Activated T-cell treated with anti-CD3 and anti-CD28 coated beads, Interleukin-2, amount 50 U/mL, for 48 hours (primary cell): Measurements from ENCODE around the gene DNMT3A.

Experiments
- DNase-seq, 2 experiments: peaks; one replicate each; pipeline ENCODE4 v3.0.0-alpha.2; 2020

DNMT3A gene

DNA sequence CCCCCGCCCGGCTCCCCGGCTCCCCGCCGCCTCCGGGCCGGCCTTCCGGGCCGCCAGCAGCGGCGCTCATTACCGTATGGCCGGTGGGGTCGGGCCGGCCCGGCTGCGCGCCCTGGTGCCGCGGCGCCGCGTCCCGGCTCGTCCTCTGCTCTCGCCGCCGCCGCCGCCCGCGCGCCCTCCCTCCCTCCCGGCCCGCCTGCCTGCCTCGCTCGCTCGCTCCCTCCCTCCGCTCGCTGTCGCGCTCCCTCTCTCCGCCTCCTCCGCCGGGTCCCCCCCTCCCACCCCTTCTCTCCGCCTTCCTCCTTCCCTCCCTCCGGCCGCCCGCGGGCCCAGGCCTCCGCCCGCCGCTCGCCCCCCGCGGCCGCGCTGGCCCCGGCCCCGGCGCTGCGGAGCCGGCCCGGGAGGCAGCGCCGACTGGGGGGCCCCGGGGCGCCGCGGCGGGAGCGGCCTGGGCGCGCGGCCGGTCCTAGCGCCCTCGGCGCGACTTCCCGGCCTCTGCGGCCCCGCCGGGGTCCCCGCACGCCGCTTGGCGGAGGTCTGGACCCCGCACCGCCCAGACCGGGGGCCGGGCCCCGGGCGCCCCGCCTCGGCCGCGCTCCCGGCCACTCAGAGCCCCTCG lies at the start of gene DNMT3A:
DNMT3A (minus strand) TSS at position 173 of the 619 bp plus-strand sequence. CDS start 27,941 bp downstream, outside the sequence.
- DNase-seq: peak; percentile 52 to 72

DNA sequence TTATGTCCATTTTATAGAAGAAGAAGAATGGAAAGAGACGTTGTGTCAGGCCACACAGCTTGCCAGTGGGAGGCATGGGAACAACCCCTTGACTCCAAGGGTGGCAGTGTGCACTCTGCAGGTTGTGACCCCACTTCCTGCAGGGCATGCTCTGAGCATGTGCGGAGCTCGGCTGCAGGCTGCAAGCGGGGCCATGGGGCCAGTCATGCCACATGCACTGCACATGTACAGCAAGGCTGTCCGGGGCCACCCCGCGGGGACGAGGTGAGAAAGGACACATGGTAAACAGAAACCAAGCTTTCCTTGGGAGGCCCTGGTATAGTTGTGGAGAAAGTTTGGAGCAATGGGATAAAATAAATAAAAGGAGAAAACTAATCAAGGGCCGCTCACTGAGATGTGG lies 47.4 kb upstream of the DNMT3A start:
- DNase-seq: no peak

DNA sequence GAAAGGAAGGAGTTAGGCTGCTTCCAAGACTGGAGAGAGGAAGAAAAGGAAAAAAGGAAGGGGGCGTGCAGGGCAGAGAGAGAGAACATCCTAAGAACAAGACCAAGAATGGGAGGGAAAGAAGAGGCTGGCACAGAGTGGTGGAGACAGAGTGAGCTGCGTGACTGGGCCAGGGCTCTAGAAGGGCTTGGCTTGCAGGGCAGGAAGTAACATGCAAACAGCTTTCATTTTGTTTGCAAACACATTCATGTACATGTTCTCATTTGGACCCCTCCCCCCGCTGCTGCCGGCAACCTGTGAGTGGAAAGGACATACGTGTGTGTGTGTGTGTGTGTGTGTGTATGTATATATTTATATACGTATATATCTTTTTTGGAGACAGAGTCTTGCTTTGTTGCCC lies 46.8 kb upstream of the DNMT3A start:
- DNase-seq: no peak

GRCh38 chr2:25387876-25388449 lies 46.2 kb upstream of the DNMT3A start:
- peak in 1 of 2 experiments; percentile 6 for DNase-seq

DNA sequence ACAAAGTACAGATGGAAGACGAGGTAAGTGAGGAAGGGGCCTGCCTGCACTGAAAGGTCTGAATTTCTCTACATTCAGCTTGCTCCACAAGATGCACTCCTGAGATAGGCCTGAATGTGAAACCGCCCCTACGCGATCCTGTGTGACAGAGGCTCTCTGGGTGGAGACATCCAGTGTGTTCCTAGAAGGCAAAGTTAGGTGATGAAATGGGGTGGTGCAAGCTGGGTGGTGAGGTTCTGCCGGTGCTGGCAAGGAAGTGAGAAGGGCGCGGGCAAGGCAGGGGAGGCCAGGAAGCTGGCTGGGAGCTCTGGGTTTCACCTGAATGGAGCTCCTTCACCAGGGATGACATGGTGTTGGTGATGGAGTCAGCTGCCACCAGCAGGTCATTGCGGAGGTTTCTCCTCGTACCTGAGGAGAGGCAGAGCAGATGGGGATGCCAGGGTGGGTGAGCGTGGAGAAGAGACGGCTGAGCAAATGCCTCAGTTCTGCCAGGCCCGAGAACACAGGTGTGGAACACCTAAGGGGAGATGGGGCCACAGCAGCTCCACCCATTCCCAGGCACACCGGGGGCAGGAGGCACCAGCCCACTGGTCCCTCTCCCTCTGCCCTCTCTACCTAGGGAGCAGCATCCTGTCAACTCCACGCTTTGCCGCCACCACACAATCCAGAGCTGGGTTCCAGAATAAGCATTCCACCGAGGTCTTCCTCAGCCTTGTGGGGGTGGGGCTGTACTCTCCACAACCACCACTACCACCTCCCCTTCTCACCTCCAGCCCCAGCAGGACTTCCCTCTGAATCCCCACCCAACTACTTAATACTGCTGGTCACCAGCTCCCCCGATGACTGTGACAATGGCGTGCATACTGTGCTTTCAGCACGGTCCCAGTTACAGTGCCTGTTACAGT lies 45.5 kb upstream of the DNMT3A start:
- DNase-seq: peak in 1 of 2 experiments; percentile 11

DNA sequence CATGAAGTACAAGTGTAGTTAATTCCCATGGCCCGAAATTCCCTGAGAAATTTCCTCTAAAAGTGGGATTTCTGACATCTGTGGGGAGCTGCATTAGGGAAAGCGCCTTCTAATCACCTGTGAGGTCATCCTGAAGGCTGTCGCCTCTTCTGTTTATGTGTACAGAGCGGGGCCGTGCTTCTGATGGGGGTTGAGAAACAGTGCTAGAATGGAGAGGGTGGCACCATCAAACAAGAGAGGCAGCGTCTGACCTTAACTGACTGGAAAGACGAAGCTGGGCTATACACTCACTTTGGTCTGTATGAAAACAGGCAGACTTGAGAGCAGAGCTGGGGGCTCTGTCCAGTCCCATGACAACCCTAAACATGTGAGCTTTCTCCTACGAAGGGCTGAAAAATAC lies 44.2 kb upstream of the DNMT3A start:
- DNase-seq: peak in 1 of 2 experiments; percentile 5

GRCh38 chr2:25383806-25384205 lies 42.1 kb upstream of the DNMT3A start:
- DNase-seq: peak; percentile 13

DNA sequence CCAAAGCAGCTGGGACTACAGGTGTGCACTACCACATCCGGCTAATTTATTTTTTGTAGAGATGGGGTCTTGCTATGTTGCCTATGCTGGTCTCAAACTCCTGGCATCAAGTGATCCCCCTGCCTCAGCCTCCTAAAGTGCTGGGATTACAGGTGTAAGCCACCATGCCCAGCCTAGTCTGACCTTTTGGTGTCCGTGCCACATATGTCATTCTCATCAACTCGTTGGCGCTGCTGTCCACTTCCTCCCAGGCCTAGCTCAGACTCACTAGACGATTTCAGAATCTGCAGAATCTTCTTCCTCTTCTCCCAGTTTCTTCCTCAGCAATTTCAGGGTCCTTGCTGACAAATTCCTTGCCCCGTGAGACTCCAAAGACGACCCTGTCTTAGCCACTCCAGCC lies 39.8 kb upstream of the DNMT3A start:
- DNase-seq: no peak

DNA sequence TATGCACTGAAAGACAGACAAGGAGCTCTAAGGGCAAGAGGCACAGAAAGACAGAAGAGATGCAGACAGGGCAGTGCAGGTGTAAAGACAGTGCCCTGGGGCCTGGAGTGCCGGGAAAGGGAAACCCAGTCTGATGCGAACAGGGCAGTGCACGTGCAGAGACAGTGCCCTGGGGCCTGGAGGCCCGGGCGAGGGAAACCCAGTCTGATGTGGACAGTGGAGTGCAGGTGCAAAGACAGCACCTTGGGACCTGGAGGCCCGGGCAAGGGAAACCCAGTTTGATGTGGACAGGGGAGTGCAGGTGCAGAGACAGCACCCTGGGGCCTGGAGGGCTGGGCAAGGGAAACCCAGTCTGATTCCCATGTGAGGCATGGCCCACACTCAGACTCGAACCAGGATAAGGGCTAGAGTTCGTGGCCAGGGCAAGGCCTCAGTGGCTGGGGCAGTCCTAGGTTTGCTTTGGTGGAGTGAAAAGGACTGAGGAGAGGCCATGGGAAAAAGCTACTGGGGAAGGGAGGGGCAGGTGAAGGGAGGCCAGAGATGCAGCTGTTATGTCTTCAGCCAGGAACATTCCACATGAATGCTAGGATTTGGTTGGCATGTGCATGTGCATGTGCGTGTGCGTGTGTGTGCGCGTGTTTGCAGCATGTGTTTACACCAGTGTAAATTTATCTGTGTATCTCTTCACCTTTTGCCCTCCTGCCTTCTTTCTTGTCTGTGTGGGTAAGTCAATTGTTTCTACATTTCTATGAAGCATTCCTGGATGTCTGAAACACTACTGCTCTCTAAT lies 39.1 kb upstream of the DNMT3A start:
- no peak for DNase-seq

GRCh38 chr2:25380023-25380422 lies 38.3 kb upstream of the DNMT3A start:
- DNase-seq: no peak

DNA sequence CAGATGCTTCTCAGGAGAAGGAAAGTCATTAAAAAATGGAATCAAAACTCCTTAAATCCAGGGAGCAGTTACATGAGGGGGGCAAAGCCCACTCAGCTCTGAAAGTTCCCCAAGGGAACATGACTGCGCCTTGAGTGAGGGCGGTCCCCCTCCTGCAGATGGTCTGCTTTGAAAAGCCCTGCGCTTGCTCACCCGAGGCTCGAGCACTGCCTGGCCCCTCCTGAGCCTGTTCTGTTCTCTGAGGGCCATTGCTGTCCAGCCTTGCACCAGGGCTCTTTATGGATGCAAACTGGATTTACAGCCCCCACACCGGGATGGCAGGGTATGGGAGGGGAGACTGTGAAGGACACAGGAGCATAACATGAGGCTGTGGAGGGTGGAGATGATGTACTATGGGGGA lies 37.8 kb upstream of the DNMT3A start:
- DNase-seq: no peak

DNA sequence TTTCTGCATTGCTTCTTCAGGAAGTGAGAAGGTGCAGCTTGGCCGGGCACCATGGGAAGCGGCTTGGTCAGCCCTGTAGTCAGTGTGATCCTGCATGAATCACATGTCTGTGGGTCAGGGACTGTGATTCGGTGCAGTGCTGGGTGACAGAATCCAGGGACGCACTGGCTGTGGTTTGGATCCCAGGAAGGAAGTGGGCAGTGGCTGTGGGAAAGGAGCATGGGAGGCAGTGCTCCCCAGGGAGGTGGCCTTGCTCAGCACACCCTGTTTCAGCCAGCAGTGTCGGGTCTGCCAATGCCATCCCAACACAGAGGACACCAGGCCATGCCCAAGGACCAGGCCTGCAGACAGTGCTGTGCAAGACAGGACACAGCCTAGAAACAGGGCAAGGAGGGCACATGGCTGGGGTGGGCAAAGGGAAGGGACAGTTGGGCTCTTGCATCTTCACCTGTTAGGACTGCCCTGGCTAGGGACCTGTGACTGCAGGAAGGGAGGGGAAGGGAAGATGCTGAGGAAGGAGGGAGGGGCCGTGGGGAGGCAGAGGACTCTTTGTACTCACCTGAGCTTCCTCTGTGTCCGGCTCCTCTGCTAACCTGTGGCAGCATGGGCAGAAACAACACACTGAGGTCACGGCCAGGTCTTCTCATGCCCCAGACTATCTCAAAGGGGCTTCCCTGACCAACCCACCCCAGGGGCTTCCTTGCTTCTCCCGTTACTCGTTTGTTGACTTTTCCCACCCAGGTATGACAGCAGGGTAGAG lies 37.2 kb upstream of the DNMT3A start:
- peak in 1 of 2 experiments; percentile 21 for DNase-seq

GRCh38 chr2:25377822-25378421 lies 36.2 kb upstream of the DNMT3A start:
- DNase-seq: peak in 1 of 2 experiments; percentile 26

GRCh38 chr2:25376750-25377621 lies 35.3 kb upstream of the DNMT3A start:
- peak; percentile 93 to 96 for DNase-seq

GRCh38 chr2:25375989-25376545 lies 34.3 kb upstream of the DNMT3A start:
- DNase-seq: peak in 1 of 2 experiments; percentile 40

GRCh38 chr2:25375371-25375988 lies 33.8 kb upstream of the DNMT3A start:
- no peak for DNase-seq

- peak in 1 of 2 experiments; percentile 15 for DNase-seq
Observed at GRCh38 chr2:25374827-25375226, 33.1 kb upstream of the DNMT3A start.

- no peak for DNase-seq
Observed at GRCh38 chr2:25374411-25374810, 32.7 kb upstream of the DNMT3A start.

GRCh38 chr2:25373269-25373981 lies 31.7 kb upstream of the DNMT3A start:
- DNase-seq: no peak
